ENCODE results near the gene KNTC1.
"Not testable (repeated sequence)": the region's sequence is repeated elsewhere in the genome, so short reads cannot be mapped to it uniquely, and the experiment has no call there.

KNTC1 gene

DNA sequence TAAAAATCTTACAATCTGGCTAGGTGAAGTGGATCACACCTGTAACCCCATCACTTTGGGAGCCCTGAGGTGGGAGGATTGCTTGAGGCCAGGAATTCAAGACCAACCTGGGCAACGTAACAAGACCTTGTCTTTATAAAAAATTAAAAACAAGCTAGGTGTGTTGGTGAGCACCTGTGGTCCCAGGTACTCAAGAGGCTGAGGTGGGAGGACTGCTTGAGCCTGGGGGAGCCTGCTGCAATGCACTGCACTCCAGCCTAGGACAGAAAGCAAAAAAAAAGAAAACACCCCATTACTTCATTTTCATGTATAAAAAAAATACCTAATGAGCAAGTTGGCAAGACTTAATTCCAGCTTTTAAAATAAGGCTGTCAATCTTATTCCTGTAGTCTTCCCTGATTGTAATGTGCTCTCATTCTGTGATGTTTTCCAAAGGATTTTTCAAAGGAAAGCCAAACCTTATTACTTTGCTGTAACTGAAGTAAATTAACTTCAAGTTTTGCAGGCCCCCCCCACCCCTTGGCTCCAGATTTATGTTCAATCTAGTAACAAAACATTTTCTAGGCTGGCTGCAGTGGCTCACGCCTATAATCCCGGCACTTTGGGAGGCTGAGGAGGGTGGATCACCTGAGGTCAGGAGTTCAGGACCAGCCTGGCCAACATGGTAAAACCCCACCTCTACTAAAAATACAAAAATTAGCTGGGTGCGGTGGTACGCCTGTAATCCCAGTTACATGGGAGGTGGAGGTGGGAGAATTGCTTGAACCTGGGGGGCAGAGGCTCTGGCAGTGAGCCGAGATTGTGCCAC, 23.1 kb upstream of the KNTC1 start:
- no peak for DNase-seq
- intact Hi-C loops (cut with DNase I): no loop called here

DNA sequence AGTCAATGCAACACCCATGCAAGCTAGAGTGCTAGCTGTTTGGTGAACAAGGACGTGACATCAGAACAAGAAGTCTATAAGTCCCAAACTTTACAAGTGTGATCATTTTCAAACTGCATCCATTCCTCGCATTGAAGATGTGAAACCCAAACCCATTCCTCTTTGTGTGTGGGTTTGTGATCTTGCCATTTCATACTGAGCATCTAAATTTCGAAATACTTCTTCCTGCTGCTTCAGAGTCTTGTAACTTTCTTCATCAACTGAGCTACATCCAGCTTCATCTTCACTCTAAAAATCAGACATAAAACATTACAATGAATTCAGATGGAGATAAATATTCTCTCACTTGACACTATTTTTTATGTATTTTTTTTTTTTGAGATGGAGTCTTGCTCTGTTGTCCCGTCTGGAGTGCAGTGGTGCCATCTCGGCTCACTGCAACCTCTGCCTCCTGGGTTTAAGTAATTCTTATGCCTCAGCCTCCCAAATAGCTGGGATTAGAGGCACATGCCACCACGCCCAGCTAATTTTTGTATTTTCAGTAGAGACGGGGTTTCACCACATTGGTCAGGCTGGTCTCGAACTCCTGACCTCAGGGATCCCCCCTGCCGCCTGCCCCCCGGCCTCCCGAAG, 21.5 kb upstream of the KNTC1 start:
- intact Hi-C loops (cut with DNase I): no loop called here
- no peak for DNase-seq

DNA sequence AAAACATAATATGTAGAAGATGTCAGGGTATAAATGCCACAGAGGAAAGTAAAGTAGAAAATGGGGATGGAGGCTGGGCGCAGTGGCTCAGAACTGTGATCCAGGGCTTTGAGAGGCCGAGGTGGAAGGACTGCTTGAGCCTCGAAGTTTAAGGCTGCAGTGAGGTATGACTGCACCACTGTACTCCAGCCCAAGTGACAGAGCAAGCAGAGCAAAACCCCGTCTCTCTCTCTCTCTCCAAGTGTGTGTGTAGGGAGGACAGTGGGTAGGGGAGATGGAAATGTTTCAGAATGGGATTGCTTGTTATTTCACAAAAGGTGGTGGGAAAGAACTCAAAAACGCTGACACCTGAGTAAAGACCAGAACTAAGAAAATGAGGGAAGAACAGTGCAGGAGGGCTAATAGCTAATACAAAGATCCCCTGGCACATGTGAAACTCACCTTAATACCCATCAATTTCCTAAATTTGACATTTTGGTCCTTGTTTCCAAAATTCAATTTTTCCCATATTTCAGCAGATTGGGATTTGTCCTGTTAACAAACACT, 20.6 kb upstream of the KNTC1 start:
- intact Hi-C loops (cut with DNase I): no loop called here
- DNase-seq: no peak

DNA sequence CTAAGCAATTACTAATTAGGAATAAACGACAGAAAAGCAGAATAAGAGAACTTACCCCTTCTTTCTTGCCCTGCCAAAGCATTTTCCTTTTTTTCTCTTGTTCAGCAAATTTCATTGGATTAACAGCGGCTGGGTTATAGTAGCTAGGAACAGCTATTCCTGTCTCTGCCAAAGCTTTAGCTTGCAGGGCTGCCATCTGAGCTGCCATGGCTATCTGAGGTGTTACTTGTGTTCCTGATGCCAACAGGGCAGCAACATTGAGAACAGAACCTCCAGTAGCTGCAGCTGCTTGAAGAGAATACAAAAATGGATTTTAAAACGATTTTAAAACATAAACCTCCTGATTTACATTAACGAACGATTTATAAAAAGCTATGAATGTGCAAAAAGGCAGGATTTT, 18.9 kb upstream of the KNTC1 start:
- intact Hi-C loops (cut with DNase I): no loop called here
- no peak for DNase-seq

DNA sequence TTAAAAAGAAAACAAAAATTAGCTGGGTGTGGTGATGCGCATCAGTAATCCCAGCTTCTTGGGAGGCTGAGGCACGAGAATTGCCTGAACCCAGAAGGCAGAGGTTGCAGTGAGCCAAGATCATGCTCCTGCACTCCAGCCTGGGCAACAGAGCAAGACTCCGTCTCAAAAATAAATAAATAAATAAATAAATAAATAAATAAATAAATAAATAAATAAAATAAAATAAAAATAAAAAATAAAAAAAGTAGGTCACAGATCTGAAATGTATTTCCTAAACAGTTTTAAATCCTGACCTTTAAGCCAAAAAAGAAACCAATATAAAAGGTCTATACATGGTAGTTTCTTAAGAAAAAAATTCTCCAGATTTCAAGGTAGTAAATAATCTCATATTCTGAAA, 14.0 kb upstream of the KNTC1 start:
- intact Hi-C loops (cut with DNase I); DNase-seq: not testable (repeated sequence)

DNA sequence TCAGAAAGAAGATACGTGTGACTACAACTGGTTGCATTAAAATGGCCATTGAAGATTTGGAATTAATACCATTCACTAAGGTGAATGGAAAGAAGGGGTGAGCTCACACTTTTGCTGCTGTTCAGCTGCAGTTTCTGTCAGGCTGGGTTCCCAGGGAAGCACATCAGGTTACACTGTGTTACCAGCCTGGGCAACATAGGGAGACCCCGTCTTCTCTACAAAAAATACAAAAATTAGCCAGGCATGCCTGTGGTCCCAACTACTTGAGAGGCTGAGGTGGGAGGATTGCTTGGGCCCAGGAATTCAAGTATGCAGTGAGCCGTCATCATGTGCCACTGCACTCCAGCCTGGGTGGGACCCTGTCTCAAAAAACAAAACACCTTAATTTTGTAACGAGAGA, 13.4 kb upstream of the KNTC1 start:
- no peak for DNase-seq
- intact Hi-C loops (cut with DNase I): no loop called here

DNA sequence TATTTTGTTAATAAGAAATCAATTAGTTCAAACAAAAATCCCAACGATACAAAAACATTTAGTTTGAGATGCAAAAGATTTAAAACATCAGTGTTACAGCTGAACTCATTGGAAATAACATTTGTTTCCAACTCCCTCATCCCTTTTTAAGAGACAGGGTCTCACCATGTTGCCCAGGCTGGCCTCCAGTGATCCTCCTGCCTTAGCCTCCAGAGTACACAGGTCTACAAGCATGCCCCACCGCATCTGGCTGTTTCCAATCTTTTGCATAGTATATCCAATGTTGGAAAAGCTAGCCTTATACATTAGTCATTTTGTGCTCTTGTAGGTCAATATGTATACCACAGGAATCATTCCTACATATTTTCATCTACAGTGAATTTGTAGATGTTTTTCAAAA, 11.8 kb upstream of the KNTC1 start:
- no peak for DNase-seq
- intact Hi-C loops (cut with DNase I): no loop called here

DNA sequence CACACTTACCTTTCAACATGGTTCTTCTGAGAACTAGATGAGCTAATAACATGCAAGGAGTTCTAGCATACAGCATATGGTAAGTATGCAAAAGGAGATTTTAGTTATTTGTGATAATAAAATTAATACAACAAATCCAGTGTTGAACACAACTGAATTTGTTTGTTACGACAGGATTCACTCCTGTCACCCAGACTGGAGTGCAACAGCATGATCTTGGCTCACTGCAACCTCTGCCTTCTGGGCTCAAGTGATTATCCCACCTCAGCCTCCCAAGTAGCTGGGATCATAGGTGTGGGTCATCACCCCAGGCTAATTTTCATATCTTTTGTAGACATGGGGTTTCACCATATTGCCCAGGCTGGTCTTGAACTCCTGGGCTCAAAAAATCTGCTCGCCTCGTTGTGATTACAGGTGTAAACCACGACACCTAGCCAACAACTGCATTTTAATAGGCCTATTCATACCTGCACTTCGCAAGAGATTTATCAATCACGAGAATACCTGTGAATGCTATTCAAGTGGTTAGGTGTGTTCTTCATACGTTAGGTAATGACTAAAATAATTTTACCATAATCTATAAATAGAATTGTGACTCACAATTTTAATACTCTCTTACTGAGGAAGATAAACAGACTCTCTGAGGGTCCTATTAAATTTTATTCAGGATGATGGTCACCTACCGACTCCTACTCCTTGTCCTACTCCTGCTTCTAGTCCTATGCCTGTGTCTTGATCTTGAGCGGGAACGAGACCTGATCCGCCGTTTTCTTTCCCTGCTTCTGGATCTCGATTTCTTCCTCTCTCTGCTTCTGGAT, 10.3 kb upstream of the KNTC1 start:
- intact Hi-C loops (cut with DNase I): no loop called here
- no peak for DNase-seq

DNA sequence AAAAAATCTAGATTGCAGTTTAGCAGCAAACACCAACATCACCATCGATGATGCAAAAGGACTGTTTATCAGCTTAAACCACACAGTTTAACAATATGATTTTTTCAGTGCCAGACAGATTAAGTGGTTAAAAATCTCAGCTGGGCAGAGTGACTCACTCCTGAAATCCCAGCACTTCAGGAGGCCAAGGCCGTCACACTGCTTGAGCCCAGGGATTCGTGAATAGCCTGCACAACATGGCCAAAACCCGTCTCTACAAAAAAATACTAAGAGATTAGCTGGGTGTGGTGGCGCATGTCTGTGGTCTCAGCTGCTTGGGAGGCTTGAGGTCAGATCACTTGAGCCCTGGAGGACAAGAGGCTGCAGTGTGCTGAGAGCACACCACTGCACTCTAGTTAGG, 9.2 kb upstream of the KNTC1 start:
- no peak for DNase-seq
- intact Hi-C loops (cut with DNase I): no loop called here

DNA sequence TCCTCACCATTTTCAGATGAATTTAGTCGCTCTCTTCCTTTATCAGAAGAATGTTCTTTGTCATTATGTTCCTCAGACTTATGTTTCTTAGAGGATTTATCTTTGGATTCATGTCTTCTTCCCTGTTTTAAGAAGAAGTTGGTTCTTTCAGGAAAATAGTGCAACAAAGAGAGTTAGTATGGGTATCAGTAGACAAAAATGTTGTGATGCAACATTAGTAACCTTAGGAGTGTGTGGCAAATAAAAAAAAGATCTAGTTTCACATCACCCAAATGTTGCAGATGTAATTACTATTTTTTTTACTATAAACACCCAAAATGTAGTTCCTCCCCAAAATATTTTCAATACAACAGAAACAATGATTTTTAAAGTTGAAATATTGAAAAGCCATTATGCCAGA, 8.1 kb upstream of the KNTC1 start:
- DNase-seq: no peak
- intact Hi-C loops (cut with DNase I): no loop called here

DNA sequence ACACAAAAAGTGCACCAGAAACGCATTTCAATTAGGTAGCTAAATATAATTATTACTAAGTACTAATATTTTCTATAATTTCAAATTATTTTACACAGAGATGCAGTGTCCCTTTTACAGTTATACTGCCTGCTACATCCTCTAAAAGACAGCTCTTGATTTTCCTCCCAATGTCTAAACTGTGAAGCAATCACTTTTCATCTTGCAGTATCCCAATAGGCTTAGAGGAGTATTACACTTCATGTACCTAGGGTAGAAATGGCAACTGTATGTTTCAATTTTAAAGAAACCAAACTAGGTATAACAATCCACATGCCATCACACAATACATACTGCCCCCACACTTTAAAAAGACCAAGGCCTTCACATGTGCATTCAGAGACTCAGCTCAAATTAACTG, 7.6 kb upstream of the KNTC1 start:
- intact Hi-C loops (cut with DNase I): no loop called here
- DNase-seq: no peak

DNA sequence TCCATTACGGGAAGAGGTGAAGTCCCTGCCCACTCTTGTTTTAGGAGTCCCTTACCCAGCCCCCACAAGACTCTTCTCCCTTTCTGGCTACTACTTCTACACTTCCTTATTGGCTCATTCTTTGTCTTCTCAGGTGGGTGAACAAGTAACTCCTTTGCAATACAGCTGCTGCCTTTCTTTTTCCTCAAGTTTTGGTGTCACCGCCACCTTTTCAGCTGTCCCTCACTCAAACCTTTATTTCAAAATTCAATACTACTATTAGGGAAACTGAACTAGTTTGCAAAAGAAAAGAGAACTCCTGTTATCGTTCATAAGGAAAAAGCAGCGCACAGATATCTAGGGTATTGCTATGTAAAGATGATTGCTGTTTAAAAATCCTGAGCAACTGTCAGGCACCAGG, 6.4 kb upstream of the KNTC1 start:
- DNase-seq: no peak
- intact Hi-C loops (cut with DNase I): no loop called here

DNA sequence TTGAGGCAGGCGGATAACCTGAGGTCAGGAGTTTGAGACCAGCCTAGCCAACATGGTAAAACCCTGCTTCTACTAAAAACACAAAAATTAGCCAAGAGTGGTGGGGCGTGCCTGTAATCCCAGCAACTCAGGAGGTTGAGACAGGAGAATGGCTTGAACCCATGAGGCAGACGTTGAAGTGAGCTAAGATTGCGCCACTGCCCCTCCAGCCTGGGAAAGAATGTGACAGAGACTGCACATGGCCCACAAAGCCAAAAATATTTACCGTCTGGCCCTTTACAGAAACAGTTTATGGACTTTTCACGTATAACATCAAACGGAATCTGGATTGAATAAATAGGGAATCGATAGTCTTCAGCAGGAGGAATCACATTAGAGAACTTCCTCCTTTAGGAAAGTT, 3.8 kb upstream of the KNTC1 start:
- intact Hi-C loops (cut with DNase I): no loop called here
- no peak for DNase-seq

DNA sequence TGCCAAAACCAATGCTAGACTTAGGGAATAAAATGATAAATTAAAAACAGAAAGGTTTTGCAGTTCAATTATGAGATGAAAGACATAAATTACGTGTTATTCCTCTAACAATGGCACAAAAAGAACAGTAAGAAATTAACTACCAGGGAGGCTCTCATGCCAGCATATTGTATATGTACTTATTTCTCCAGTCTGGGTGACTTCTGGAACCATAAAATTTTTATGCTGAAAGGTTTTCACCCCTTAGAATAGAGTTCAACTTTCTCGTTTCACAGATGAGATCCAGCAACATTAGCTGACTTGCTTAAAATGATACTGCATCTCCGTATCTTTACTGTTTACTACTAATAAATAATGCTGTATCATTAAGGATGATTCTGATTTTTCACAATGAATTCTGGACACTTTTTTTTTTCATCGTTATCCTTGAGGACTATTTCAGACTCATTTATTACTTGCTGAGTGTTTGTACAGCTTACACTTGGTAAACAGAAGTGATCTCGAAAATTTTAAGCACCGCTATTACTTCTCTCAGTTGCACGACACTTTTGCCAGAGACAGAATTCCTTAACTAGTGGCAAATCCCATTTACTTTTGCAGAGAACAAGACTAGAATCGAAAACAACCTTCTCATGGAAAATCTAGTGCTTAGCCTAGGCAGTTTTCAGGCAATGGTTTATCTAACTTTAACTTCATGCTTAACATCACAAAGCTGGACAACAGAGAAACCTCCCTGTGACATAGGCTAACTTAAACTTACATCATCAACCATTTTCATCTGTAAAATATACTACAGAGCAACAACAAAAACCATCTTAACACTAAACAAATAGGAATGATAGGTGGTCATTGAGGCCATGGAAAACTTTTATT, 3.0 kb upstream of the KNTC1 start:
- intact Hi-C loops (cut with DNase I): no loop called here
- no peak for DNase-seq

DNA sequence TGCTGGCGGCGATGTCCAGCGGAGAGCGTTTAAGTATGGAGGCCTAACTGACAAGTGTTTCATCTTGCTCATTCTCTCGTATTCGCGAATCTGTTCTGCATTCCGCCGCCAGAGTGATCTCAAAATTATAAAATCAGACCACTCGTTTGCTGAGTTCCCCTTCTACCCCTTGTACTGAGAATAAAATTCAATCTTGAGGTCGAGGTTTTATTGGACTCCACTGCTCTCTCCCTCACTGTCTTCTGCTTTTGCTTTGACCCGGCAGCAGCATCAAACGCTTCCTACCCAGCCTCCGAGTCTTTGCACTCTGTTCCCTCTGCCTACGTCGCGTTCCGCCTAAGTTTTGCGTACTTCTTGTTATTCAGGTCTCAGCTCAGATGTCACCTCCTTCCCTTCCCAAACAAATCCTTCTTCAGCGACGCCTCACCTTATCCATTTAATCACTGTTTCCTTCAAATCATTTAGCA, 462 bp downstream of the KNTC1 start:
- intact Hi-C loops (cut with DNase I): loop anchor here (1.0 kb wide), 2 partner anchors 26 to 225 kb away; partner anchors contain the start of gene DENR
- peak in 2 of 10 donors; percentile 29 to 82 for DNase-seq

DNA sequence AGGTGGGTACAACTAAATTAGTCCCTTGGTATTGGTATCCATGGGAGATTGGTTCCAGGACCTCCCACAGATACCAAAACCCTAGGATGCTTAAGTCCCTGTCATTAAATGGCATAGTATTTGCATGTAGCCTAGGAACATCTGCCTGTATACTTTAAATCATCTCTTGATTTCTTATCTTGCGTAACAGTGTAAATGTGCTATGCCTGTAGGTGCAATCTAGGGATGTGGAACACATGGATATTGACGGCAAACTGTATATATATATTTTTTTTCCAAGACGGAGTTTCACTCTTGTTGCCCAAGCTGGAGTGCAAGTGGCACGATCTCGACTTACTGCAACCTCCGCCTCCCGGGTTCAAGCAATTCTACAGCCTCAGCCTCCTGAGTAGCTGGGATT, 1.5 kb downstream of the KNTC1 start:
- DNase-seq: no peak

DNA sequence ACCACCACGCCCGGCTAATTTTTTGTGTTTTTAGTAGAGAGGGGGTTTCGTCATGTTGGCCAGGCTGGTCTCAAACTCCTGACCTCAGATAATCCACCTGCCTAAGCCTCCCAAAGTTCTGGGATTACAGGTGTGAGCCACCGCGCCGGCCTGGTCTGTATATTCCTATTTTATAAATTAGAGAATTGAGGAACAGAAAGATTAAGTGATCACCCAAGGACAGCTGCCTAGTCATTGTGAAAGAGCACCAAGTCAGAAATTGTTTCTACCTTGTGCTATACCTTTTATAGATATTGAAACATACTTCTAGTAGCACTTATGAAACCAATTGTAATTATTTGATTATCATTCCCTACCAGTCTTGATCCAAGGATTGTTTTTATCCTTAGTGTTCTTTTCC, 1.9 kb downstream of the KNTC1 start:
- intact Hi-C loops (cut with DNase I): no loop called here
- no peak for DNase-seq

More for the DNA sequence above, 1.5 kb downstream of the KNTC1 start:
- intact Hi-C loops (cut with DNase I): no loop called here

DNA sequence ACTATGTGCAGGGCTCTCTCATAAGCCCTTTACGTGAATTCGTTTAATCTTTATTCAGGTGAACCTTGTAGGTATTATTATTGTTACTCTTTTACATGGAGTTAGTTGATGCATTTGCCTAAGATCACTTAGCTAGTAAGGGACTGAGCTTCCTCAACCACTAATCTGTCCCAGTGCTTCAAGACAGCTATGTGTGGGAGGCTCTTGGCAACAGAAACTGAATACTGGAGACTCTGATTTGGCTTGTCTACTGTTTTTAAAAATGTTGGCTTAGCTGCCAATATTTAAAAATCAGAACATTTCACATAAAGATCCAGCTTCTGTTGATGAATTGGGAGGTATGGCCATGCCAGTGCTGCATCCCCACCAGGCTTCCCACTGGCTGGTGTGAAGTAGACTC, 6.8 kb downstream of the KNTC1 start:
- intact Hi-C loops (cut with DNase I): no loop called here
- no peak for DNase-seq

DNA sequence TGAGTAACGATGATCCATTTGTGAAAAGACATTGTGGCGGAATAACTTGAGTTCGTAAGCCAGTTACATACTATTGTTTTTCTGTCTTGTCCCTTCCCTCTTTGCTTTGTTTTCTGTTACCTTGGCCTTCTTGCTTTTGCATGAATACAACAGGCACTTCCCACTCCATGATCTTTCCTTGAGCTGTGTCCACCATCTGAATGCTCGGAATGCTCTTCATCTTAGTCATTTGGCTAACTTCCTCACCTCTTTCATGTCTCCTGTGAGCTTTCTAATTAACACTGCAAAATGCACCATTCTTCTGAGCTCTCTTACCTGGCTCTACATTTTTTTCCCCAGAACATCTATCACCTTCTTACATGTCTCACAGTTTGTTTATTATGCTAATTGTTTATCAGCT, 10.0 kb downstream of the KNTC1 start:
- intact Hi-C loops (cut with DNase I): no loop called here

DNA sequence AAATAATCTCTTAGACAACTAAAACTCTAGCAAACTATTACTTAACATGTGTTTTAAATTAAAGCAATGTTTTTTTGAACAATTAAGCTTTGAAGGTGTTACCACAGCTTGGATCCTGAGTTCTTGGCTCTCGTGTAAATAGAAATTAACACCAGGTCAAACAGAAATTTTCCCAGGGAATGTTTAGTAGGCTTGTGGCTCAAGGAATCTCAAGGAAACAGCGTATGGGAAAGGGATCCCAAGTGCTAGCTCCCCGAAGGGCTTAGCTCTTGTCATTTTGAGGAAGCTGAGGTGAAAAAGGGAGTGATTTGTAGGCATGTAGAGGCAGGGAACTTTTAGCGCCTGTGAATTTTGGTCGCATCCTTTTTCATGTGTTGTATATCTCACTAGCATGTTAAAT, 11.4 kb downstream of the KNTC1 start:
- intact Hi-C loops (cut with DNase I): no loop called here
- DNase-seq: no peak

More for the DNA sequence above, 10.0 kb downstream of the KNTC1 start:
- DNase-seq: no peak

Data from posterior cingulate gyrus (tissue), 11 donors.